Upper lobe of left lung (tissue), 6 donors: ENCODE results near the gene SHISAL1. TPM values are rescaled to one million over a fixed set of nuclear protein-coding genes. Genes with fewer than 3 reads are reported as not detected.

Source experiments
- ATAC-seq, 2 donors: fragments of 200-7000 bp; cut with Tn5 transposase; one replicate each; pipeline ENCODE4 v1.9.1; 2022; ENCODE audit warnings: mild to moderate bottlenecking in 2 of 2, moderate library complexity in 2 of 2; ENCODE audit not compliant: low FRiP score in 2 of 2
- DNase-seq, 2 donors: peaks; one replicate each; pipeline ENCODE4 v3.0.0-alpha.2; 2019 to 2020
- H3K27ac ChIP-seq, 4 donors: fragments of 200-600 bp; sonication (generic); one replicate each; pipeline ENCODE4 v1.5.1; 2016 to 2019
- H3K27me3 ChIP-seq, 4 donors: fragments of 200-600 bp; sonication (generic); one replicate each; pipeline ENCODE4 v1.5.1; 2017 to 2019
- H3K36me3 ChIP-seq, 4 donors: fragments of 200-600 bp; sonication (generic); one replicate each; pipeline ENCODE4 v1.5.1; 2016 to 2019
- H3K4me1 ChIP-seq, 4 donors: fragments of 200-600 bp; sonication (generic); one replicate each; pipeline ENCODE4 v1.5.1; 2018 to 2019
- H3K4me3 ChIP-seq, 4 donors: fragments of 200-600 bp; sonication (generic); one replicate each; pipeline ENCODE4 v1.5.1; 2017 to 2019; ENCODE audit warnings: mild to moderate bottlenecking in 2 of 4, moderate library complexity in 1 of 4
- H3K9me3 ChIP-seq, 4 donors: fragments of 200-600 bp; sonication (generic); one replicate each; pipeline ENCODE4 v1.5.1; 2018 to 2019
- CTCF ChIP-seq, 6 experiments: fragments of 450-650 bp in 4 of 6; fragments of 200-600 bp in 2 of 6; sonication (generic) in 2 of 6; IDR thresholded peaks; one replicate each; pipeline ENCODE4 v1.5.1; 2016 to 2019; ENCODE audit warnings: antibody characterized with exemption in 6 of 6
- EP300 ChIP-seq, 4 donors: sonication (generic); formaldehyde crosslinking; IDR thresholded peaks; one replicate each; pipeline ENCODE4 v1.5.1; 2017; ENCODE audit warnings: antibody characterized with exemption in 4 of 4, control low read depth in 2 of 4
- POLR2A ChIP-seq, 4 donors: fragments of 450-650 bp; IDR thresholded peaks; one replicate each; pipeline ENCODE4 v1.5.1; 2016 to 2017; ENCODE audit warnings: antibody characterized with exemption in 4 of 4, mild to moderate bottlenecking in 2 of 4
- POLR2AphosphoS5 ChIP-seq, 2 donors: sonication (generic); formaldehyde crosslinking; IDR thresholded peaks; one replicate each; pipeline ENCODE4 v1.5.1; 2017; ENCODE audit warnings: antibody characterized with exemption in 2 of 2
- WGBS, 2 donors: methylation state at CpG; one replicate each; pipeline ENCODE4 v1.1.5; 2017 to 2018; 5-methylcytosine and 5-hydroxymethylcytosine counted together
- total RNA-seq, 6 donors: library from RNA; depleted of rRNA in 4 of 6; stranded (reverse); fragments of >200 nt in 4 of 6; gene quantifications; one replicate each; pipeline versions ENCODE4 v1.1.0 to v1.2.1, GENCODE V29; 2016 to 2021
- donor health status: DM: no; HTN: no; CAD: no; lungs with moderate emphysema.
- donor health status: DM: no; HTN: yes; CAD: no; lungs with severe emphysema.

Gene SHISAL1
- total RNA-seq, 6 donors from 2014 or later = 0.11 to 1.0 (median 0.20) TPM; not detected in 1

GRCh38 chr22:44207981-44208317, 104.8 kb downstream of the SHISAL1 start:
- WGBS, 2 donors = 91% methylated on average over 4 of the region's 4 CpGs

GRCh38 chr22:44207173-44207980, 105.4 kb downstream of the SHISAL1 start:
- no peak for DNase-seq
- Histone ChIP-seq H3K27me3 (no peaks in the 10 kb centered on the region), H3K4me1 (peaks cover under 1 to 9% (median 7%) of the 10 kb centered on the region in 4 donors), H3K36me3 (no peaks in the 10 kb centered on the region), H3K27ac (no peak overlapping the region), H3K9me3 (peaks cover 0 to 6% (median 1%) of the 10 kb centered on the region in 4 donors), H3K4me3 (no peak overlapping the region)
- 83 to 96% methylated on average over 7 to 9 of the region's 16 CpGs for WGBS, 2 donors
- TF ChIP-seq EP300 (IDR thresholded peaks at IDR 0.05) (no peak), POLR2AphosphoS5 (IDR thresholded peaks at IDR 0.05) (no peak), CTCF (IDR thresholded peaks at IDR 0.05) (no peak), POLR2A (IDR thresholded peaks at IDR 0.05) (no peak)
- no peak for ATAC-seq

More at GRCh38 chr22:44207981-44208317, 104.8 kb downstream of the SHISAL1 start:
- TF ChIP-seq POLR2AphosphoS5 (IDR thresholded peaks at IDR 0.05) = no peak
- TF ChIP-seq POLR2A (IDR thresholded peaks at IDR 0.05) = no peak
- no peak for TF ChIP-seq CTCF (IDR thresholded peaks at IDR 0.05)
- no peak for TF ChIP-seq EP300 (IDR thresholded peaks at IDR 0.05)
- no peak overlapping the region for H3K4me3 ChIP-seq
- H3K9me3 ChIP-seq = peaks cover 0 to 6% (median 1%) of the 10 kb centered on the region in 4 donors
- no peaks in the 10 kb centered on the region for H3K27me3 ChIP-seq
- ATAC-seq = no peak
- H3K27ac ChIP-seq = no peak overlapping the region
- H3K36me3 ChIP-seq = no peaks in the 10 kb centered on the region
- H3K4me1 ChIP-seq = peaks cover 4 to 12% (median 9%) of the 10 kb centered on the region in 4 donors
- no peak for DNase-seq

GRCh38 chr22:44206696-44207095, 106.1 kb downstream of the SHISAL1 start:
- no peak overlapping the region for H3K27ac ChIP-seq
- H3K9me3 ChIP-seq = peaks cover 0 to 6% (median 1%) of the 10 kb centered on the region in 4 donors
- H3K4me1 ChIP-seq = peaks cover 0 to 5% (median 1%) of the 10 kb centered on the region in 4 donors
- WGBS, 2 donors = 81% methylated on average over 7 of the region's 8 CpGs; no CpG with 5 or more reads in 1 of the 2 donors
- no peaks in the 10 kb centered on the region for H3K36me3 ChIP-seq
- no peaks in the 10 kb centered on the region for H3K27me3 ChIP-seq
- DNase-seq (no peak), ATAC-seq (no peak)
- TF ChIP-seq CTCF (IDR thresholded peaks at IDR 0.05) = no peak
- H3K4me3 ChIP-seq = no peak overlapping the region

GRCh38 chr22:44206330-44206645, 106.5 kb downstream of the SHISAL1 start:
- Histone ChIP-seq H3K9me3 (peaks cover 0 to 6% (median 1%) of the 10 kb centered on the region in 4 donors), H3K4me3 (no peak overlapping the region), H3K27ac (no peak overlapping the region), H3K4me1 (peaks cover 0 to under 1% (median 0%) of the 10 kb centered on the region in 4 donors), H3K27me3 (no peaks in the 10 kb centered on the region), H3K36me3 (no peaks in the 10 kb centered on the region)
- WGBS, 2 donors = 85 to 88% methylated on average over 9 of the region's 9 CpGs
- TF ChIP-seq EP300 (IDR thresholded peaks at IDR 0.05) (no peak), POLR2A (IDR thresholded peaks at IDR 0.05) (no peak), CTCF (IDR thresholded peaks at IDR 0.05) (no peak), POLR2AphosphoS5 (IDR thresholded peaks at IDR 0.05) (no peak)
- ATAC-seq = no peak
- DNase-seq = no peak
